GM19468 (cell line): ENCODE data around the gene TMPRSS12.
"Not testable (repeated sequence)": the region's sequence is repeated elsewhere in the genome, so short reads cannot be mapped to it uniquely, and the experiment has no call there.

Experiments
- ATAC-seq: cut with Tn5 transposase; IDR thresholded peaks from one replicate; pipeline ENCODE4 v1.9.1; 2021; ENCODE audit warnings: mild to moderate bottlenecking, moderate library complexity, moderate number of reproducible peaks; ENCODE audit not compliant: unreplicated experiment; ENCODE audit errors: extremely low read depth

Gene TMPRSS12

GRCh38 chr12:50842637-50843493 lies at the start of gene TMPRSS12:
Gene TMPRSS12 (plus strand): TSS chr12:50842926. CDS start chr12:50842965, 39 bp downstream.
- no peak for ATAC-seq

GRCh38 chr12:50799908-50800307 lies 42.8 kb upstream of the TMPRSS12 start:
- ATAC-seq, result no peak

GRCh38 chr12:50803230-50803875 lies 39.4 kb upstream of the TMPRSS12 start:
- no peak for ATAC-seq

GRCh38 chr12:50806176-50806575 lies 36.5 kb upstream of the TMPRSS12 start:
- no peak for ATAC-seq

- not testable (repeated sequence) for ATAC-seq
Measured at GRCh38 chr12:50809131-50809530, 33.6 kb upstream of the TMPRSS12 start.

- not testable (repeated sequence) for ATAC-seq
Measured at GRCh38 chr12:50814921-50815320, 27.8 kb upstream of the TMPRSS12 start.

GRCh38 chr12:50820177-50820576 lies 22.5 kb upstream of the TMPRSS12 start:
- ATAC-seq, result no peak

GRCh38 chr12:50822082-50822481 lies 20.6 kb upstream of the TMPRSS12 start:
- no peak for ATAC-seq

GRCh38 chr12:50823724-50824123 lies 19.0 kb upstream of the TMPRSS12 start:
- ATAC-seq, result not testable (repeated sequence)

- no peak for ATAC-seq
Measured at GRCh38 chr12:50824914-50825313, 17.8 kb upstream of the TMPRSS12 start.

- ATAC-seq, result no peak
Measured at GRCh38 chr12:50825372-50825838, 17.3 kb upstream of the TMPRSS12 start.

GRCh38 chr12:50828121-50828520 lies 14.6 kb upstream of the TMPRSS12 start:
- no peak for ATAC-seq

- no peak for ATAC-seq
Measured at GRCh38 chr12:50828886-50829285, 13.8 kb upstream of the TMPRSS12 start.

- not testable (repeated sequence) for ATAC-seq
Measured at GRCh38 chr12:50833801-50834200, 8.9 kb upstream of the TMPRSS12 start.

- ATAC-seq, result no peak
Measured at GRCh38 chr12:50839042-50839441, 3.7 kb upstream of the TMPRSS12 start.

GRCh38 chr12:50840809-50841487 lies 1.8 kb upstream of the TMPRSS12 start:
- no peak for ATAC-seq

GRCh38 chr12:50841716-50842531 lies 802 bp upstream of the TMPRSS12 start:
- no peak for ATAC-seq

- no peak for ATAC-seq
Measured at GRCh38 chr12:50845021-50845647, 2.4 kb downstream of the TMPRSS12 start.

- ATAC-seq, result no peak
Measured at GRCh38 chr12:50848963-50849362, 6.2 kb downstream of the TMPRSS12 start.
